ENCODE data around the gene ATAD3B.
"Not testable (repeated sequence)": the region's sequence is repeated elsewhere in the genome, so short reads cannot be mapped to it uniquely, and the experiment has no call there.

ATAD3B gene, protein sequence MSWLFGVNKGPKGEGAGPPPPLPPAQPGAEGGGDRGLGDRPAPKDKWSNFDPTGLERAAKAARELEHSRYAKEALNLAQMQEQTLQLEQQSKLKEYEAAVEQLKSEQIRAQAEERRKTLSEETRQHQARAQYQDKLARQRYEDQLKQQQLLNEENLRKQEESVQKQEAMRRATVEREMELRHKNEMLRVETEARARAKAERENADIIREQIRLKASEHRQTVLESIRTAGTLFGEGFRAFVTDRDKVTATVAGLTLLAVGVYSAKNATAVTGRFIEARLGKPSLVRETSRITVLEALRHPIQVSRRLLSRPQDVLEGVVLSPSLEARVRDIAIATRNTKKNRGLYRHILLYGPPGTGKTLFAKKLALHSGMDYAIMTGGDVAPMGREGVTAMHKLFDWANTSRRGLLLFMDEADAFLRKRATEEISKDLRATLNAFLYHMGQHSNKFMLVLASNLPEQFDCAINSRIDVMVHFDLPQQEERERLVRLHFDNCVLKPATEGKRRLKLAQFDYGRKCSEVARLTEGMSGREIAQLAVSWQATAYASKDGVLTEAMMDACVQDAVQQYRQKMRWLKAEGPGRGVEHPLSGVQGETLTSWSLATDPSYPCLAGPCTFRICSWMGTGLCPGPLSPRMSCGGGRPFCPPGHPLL

DNA sequence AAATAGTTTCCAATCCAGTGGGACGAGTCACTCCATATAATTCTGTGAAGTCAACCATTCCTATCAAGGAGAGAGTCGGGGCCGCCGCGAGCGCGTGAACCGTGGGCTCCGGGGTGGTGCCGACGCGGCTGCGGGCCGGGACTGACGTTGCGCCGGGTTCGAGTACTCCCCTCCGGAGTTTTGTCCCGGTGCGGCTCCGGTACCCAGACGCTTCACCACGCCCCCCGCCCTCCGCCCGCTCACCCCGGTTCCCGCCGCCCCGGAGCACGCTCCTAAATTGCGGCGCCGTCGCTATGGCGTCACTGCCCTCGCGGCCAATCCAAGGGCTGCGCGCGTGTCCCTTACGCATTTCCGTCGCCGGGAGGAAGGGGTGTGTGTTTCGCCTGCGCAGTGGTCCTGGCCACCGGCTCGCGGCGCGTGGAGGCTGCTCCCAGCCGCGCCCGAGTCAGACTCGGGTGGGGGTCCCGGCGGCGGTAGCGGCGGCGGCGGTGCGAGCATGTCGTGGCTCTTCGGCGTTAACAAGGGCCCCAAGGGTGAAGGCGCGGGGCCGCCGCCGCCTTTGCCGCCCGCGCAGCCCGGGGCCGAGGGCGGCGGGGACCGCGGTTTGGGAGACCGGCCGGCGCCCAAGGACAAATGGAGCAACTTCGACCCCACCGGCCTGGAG lies at the start of gene ATAD3B:
TSS of gene ATAD3B (plus strand) at position 377 of the 664 bp plus-strand sequence. CDS start at position 497, 120 bp downstream.
- peak; percentile 97 for DNase-seq

DNA sequence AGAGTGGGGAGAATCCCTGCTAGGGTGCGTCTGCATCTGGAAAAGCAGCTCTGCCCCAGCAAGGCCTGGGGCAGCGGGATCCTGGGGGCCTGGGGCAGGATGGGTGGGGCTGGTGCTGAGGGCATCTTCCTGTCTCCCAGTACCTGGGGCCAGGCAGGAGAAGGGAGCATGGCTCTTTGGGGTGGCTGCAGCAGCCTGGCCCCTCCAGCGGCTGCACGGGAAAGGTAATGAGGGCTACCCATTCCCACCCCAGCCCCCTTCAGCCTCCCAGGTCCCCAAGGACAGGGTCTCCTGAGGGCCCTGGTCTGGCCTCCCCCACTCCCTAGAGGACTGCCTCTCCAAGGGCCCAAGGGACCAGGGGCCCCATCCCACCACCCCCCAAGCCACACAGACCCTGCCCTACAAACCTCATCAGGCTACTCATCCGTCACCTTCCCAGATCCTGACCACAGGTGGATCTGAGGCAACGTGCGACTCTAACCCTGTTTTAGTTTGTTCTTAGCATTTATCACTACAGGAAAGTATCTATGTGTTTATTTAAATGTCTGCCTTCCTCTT lies 49.6 kb upstream of the ATAD3B start:
- no peak for DNase-seq

DNA sequence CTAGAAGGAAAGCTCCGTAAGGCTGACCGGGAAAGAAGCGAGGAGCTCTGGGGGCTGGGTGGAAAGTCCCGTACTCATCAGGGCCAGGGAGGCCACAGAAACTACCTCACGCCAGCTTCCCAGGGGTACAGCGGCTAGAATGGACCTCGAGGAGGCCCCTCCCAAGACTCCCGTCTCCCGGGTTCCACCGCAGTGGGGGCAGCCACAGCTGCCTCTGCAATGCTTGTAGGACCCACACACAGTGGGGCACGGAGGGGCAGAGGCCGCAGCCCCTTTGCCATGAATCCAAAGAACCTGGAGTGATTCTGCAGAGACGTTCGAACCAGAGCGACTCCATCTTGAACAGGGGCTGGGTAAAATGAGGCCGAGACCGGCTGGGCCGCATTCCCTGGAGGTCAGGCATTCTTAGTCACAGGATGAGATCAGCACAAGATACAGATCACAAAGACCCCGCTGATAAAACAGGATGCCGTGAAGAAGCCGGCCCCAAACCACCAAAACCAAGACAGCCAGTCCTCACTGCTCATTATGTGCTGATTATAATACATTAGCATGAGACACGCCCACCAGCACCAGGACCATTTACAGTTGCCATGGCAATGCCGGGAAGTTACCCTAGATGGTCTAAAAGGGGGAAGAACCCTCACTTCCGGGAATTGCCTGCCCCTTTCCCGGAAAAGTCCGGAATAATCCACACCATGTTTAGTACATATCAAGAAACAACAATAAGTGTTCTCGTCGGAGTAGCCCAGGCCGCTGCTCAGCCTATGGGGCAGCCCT lies 48.9 kb upstream of the ATAD3B start:
- no peak for DNase-seq

DNA sequence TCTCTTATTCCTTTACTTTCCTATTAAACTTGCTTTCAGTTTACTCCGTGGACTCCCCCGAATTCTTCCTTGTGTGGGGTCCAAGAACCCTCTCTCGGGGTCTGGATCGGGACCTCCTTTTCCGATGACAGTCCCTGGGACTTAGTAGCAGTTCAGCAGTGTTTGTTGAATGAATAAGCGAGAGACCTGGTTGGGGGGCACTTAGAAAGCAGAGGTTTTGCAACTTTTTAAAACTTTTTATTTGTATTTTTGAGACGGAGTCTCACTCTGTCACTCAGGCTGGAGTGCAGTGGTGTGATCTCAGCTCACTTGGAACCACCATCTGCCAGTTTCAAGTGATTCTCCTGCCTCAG lies 48.3 kb upstream of the ATAD3B start:
- DNase-seq = no peak

DNA sequence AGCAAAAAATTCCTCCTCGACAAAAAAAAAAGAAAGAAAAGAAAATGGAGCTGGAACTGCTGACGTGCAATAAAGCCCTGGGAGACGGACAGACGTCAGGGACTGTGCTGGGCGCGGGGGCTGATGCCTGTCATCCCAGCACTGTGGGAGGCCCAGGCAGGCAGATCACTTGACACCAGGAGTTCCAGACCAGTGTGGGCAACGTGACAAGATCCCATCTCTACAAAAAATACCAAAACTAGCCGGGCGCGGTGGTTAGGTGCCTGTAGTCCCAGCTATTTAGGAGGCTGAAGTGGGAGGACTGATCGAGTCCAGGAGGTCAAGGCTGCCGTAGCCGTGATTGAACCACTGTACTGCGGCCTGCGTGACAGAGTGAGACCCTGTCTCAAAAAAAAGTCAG lies 46.9 kb upstream of the ATAD3B start:
- no peak for DNase-seq

DNA sequence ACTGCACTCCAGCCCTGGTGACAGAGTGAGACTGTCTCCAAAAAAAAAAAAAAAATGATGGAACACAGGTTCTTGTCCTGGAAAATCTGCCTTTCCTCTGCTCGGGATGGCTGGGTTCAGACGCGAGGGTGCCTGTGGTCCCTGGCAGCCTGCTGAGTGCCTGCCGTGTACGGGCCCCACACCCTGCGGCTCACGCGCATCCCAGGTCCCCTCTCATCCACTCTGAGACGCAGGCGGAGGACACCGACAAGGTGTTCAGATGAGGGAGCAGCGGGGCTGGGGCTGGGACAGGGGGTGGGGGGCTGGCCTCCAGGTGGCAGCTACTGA lies 46.2 kb upstream of the ATAD3B start:
- DNase-seq = no peak

DNA sequence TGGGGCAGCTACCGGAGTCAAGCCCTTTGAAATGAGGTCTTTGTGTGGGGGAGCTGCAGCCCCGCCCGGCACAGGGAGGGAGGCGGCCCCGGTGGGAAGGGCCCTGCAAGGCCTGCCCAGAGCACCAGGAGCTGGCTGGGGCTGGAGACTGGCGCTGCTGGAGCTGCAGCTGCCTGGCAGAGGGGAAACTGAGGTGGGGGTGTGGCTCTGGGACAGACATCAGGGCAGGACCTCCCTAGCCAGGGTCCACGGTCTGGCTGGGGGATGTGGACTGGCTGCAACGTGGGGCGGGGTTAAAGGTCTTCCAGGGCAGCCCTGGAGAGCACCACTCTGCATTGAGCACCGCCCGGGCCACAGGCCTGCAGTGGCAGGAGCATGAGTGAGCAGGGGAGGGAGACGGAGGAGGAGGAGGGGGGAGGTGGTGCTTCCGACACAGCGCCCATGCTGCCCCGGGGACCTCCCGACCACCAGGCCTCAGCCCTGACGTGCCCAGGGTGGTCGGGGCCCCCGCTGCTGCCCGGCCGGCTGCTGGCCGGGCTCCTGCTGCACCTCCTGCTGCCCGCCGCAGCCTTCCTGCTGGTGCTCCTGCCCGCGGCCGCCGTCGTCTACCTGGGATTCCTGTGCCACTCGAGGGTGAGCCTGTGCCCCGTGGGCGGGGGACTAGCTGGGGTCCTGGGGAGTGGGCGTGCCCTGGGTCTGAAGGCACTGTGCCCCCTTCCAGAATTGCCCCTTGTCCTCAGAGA lies 45.6 kb upstream of the ATAD3B start:
- no peak for DNase-seq

DNA sequence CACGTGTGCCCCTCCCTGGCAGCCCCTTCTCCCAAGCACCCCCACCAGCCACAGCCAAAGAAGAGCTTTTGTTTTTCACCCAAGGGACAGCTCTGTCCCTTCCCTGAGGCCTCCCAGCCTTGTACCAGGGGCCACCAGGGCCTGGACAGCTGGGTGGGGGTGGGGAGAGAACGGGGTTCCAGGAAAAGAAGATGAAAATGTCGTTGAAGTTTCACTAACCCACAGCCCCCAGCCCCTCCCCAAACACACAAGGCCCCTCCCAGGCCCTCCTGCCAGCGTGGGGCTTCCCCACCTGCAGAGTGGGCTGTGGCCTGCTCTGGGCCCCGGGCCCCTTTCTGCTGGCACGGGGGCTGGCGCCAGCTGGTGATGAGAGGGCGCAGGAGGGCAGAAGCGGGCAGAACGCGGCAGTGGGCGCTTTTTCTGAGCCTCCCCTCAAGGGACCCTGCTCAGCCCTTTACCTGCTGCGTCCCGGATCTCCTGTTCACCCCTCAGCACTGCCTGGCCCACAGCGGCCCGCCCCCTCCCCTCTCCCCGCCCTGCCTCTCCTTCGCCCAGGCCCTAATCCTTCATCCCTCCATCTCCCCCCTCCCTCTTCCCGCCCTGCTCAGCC lies 45.0 kb upstream of the ATAD3B start:
- no peak for DNase-seq

DNA sequence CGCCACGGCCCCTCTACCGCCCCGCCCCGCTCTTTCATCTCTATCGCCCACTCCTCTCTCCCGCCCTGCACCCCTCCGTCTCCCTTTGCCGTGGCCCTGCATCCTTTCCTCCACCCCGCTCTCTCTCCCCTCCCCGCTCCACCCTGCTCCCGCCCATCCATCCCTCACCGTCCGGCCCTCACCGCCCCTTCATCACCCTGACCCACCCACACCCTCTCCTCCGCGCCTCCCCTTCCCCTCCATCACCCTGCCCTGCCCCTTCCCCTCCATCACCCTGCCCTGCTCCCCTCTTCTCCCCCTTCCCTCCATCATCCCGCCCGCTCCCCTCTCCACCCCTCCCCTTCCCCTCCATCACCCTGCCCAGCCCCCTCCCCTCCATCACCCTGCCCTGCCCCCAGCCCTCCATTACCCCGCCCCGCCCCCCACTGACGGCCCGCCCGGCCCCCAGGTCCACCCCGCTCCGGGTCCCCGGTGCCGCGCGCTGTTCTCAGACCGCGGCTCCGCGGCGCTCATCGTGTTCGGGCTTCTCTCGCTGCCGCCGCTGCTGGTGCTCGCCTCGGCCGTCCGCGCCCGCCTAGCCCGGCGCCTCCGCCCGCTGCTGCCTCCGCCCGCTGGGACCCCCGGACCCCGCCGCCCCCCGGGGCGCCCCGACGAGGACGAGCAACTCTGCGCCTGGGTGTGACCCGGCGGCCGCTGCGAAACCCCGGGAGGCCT lies 44.3 kb upstream of the ATAD3B start:
- DNase-seq = peak; percentile 17

DNA sequence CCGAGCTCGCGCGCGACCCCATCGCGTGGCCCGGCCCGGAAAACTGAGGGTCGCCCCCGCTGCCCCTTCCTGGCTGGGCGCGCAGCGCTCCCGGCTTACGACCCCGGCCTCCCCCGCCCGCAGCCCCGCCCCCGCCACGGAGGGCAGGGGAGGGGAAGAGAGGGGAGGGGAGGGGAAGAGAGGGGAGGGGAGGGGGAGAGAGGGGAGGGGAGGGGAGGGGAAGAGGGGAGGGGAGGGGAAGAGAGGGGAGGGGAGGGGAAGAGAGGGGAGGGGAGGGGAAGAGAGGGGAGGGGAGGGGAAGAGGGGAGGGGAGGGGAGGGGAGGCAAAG lies 43.8 kb upstream of the ATAD3B start:
- no peak for DNase-seq

DNA sequence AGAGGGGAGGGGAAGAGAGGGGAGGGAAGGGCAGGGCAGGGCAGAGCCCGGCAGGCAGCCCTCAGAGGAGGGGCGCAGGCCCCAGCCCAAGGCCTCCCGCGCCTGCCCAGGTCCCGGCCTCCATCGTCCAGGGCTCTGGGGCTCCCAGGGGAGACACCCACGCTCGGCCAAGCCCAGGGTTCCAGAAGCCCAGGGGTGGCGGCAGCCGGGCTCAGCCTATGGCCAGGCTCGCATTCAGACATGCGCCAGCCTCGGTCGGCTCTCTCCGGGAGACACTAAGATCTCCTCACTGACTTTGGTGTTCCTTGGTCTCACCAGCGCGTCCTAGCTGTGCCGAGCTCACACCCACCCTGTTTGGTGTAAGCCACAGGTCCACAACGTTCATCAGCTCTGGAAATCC lies 43.4 kb upstream of the ATAD3B start:
- DNase-seq = no peak

DNA sequence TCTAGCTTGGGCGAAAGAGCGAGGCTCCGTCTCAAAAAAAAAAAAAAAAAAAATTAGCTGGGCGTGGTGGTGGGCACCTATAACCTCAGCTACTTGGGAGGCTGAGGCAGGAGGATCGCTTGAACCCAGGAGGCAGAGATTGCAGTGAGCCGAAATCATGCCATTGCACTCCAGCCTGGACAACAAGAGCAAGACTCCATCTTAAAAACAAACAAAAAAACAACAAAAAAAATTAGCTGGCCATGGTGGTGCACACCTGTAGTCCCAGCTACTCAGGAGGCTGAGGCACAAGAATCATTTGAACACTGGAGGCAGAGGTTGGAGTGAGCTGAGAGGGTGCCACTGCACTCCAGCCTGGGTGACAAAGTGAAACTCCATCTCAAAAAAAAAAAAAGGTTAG lies 42.6 kb upstream of the ATAD3B start:
- DNase-seq = not testable (repeated sequence)

DNA sequence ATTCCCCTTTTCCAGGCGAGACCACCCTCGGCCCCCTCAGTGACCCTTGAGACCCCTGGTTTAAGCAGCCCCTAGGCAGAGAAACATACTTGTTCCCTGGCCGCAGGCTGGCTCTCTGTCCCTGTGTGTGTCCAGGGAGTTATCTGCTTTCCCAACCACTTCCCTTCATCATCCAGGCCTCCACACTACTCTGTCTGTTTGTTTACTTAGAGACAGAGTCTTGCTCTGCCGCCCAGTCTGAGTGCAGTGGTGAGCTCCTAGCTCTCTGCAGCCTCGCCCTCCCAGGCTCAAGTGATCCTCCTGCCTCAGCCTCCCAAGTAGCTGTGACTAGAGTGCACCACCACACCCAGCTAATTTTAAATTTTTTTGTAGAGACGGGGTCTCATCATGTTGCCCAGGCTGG lies 41.9 kb upstream of the ATAD3B start:
- DNase-seq = no peak

DNA sequence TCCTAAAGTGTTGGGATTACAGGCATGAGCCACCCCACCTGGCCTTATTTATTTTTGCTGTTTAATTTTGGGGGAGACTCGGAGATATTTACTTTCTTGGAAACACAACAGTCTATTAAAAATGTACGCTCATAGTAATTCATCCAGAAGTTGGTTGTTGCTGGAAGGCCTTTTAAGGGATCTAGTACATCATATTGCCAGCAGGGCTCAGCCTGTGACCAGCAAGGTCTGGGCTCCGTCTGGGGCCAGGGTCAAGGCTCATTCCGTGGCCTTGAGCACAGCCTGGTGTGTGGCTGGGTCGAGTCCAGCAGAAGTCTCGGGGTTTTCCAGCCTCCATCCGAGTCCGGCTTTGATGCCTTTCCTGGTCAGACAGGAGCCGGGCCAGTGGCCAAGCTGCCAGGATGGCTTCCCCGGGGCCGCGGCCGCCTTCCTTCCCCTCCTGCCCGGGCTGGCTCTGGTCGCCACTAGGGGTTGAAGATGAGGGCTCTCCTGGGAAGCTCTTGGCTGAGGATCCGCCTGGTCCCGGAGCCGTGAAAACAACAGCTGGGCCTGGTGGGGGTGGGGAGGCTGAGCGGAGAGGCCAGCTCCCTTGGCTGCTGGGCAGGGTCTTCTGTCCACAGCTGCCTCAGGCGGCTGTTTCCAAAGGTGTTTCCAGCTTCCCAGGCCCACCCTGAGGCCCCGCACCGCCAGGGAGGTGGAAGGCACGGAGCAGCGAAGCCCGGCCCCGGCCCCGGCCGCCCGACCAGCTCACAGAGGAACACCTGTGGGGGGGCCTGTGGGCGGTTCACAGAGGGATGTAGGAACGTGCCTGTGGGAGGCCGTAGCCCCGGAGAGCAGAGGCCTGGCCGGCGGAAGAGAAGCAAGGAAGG lies 41.2 kb upstream of the ATAD3B start:
- DNase-seq = peak; percentile 2

DNA sequence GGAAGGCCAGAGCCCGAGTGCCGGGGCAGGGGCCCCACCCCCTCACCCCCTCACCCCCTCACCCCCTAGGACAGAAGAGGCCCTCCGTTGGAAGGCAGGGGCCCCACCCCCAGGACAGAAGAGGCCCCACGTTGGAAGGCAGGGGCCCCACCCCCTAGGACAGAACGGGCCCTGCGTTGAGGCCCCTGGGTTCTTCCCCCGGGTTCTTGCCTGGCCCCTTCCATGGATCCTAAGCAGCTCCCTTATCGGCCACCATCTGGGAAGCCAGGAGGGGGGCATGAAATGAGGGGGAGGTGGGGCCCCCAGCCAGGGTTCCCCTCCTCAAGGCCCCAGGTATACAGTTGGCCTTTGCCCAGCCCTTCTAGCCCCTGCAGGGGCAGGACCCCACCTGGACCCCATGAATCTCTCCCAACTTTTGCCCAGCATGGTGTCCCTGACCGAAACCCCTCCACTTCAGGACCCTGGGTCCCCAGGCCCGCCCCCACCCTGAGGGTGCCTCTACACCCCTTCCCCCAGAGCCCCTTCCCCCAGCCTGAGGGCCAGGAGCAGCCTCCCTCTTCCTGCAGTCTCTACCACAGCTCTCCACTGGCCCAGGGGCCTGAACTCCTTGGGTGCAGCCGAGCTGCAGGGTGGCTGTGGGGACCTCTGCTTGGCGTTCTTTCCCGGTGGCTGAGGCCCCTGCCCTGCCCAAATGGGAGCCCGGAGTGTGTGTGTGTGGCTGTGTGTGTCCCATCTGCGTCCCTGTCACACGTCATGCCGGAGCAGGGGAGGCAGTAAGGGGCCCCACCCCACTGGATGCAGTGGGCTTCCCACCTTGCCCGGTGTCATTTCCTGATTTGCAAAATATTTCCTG lies 40.3 kb upstream of the ATAD3B start:
- no peak for DNase-seq

DNA sequence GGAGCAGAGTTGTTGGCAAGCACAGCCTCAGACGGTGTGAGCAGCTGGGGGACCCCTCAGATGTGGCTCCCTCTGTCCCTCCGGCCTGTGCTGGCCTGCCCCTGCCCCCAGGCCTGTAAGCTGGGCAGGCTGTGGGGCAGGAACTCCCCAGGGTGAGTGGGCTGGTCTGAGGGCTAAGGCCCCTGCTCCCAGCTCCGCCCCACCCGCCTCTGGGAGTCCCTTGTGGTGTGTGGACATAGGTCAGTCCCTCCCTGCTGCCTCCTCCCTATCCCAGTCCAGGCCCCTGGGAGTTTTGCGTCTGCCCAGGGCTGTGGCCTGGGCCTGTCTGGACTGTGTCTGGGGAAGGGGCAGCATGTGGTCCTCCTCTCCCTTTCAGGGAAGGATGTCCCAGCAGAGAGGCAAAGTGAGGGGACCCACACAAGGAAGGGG lies 39.7 kb upstream of the ATAD3B start:
- DNase-seq = no peak

DNA sequence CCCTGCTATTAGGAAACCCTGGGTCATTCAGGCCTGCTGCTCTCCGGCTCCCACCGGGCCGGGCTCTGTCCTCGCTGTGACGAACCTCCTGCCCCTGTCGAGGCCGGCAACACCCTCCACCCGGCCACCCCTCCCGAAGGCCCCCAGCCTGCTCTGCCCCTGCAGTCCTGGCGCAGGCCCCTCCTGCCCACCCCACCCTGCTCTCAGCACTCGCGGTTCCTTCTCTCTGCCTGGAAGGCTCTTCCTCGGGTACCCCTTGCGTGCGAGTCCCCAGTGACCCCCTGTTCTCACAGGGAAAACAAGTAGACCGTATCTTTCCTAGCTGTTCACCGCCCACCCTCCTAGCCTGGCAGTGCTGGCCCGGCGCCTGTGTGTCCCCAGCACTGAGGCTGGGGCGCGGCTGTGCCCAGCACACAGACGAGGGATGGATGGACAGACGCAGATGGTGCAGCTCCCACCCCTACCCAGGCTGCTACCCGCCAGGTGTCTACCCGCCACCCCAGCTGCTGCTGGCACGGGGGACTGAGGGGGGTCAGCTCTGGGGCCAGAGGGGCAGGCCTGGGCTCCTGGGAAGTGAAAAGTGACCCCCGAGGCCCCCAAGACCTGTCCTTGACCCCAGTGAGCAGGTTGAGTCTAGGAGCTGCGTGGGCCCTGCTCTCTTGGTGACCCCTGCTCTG lies 39.2 kb upstream of the ATAD3B start:
- DNase-seq = no peak

DNA sequence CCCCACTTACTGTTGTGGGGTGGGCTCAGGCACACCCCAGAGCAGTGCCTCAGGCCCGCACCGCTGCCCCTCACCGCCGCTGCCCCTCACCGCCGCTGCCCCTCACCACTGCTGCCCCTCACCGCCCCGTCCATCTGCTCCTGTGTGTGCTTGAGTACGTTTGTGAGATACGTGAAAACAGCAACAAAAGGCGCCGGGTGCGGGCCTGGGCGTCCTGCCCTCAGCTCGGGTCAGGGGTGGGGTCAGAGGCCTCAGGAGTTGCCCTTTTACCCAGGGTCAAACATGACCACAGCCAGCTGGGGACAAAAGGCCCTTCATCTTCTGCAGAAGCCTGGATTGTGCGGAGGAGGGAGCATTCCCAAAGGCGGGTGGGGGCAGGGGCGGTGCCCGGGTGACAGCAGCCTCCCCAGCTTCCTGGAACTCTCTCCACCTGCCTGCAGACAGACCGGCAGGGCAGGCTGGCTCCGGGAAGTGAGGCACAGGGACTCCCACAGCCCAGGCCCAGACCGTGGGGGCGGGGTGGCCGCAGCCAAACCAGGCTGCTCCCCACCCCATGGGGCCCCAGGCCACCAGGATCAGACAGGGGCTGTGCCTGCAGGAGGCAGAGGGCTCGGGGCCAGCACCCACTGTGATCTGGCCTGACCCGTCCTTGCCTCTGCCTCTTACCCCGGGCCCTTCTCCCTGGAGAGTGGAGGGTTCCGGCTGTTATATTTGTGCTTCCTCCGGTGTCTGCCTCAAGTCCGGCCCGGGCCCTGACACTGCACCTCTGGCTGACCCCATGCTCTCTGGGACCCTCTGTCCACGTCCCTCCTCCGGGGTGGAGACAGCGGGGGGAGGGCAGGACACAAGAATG lies 38.4 kb upstream of the ATAD3B start:
- DNase-seq = peak; percentile 30

Data from activated CD4-positive, alpha-beta T cell treated with anti-CD3 and anti-CD28 coated beads for 48 hours (primary cell).